Choroid plexus epithelial cell (primary cell): ENCODE measurements around the gene OR6J1.

ENCODE experiments used
- DNase-seq: peaks from one replicate; pipeline ENCODE4 v3.0.0-alpha.2; 2010; ENCODE audit warnings: low read depth
- H3K4me3 ChIP-seq: 2 replicates; pipeline ENCODE4 v1.5.1; 2011; ENCODE audit warnings: low read depth, mild to moderate bottlenecking, control low read depth, low read length, moderate library complexity
- TF ChIP-seq, protein P1 (sequence below): conservative IDR thresholded peaks from 2 replicates; pipeline ENCODE4 v1.5.1; 2011; ENCODE audit warnings: low read depth, mild to moderate bottlenecking, control low read depth, inconsistent platforms, low read length, moderate library complexity

OR6J1 gene

DNA sequence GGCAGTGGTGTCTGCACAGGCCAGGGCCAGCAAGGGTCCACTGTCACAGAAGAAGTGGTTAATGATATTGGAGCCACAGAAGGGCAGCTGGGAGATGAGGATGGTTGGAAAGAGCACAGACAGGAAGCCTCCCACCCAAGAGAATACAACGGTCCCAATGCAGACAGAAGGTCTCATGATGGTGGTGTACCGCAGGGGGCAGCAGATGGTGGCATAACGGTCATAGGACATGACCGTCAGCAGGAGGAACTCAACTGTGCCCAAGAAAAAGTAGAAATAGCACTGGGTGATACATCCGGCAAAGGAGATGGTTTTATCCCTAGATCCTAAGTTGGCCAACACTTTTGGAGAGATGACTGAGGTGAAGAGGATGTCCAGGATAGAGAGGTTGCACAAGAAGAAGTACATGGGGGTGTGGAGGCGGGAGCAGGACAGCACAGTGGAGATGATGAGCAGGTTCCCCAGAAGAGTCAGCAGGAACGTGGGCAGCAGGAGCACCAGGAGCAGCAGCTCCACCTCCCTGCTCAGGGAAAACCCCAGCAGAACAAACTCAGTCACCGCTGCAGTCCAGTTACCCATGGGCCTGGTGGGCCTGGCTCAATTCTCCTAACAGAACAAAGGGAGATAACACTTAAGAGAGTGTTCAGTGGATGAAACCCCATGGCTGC, 9.8 kb downstream of the OR6J1 start:
- TF ChIP-seq, protein P1, sequence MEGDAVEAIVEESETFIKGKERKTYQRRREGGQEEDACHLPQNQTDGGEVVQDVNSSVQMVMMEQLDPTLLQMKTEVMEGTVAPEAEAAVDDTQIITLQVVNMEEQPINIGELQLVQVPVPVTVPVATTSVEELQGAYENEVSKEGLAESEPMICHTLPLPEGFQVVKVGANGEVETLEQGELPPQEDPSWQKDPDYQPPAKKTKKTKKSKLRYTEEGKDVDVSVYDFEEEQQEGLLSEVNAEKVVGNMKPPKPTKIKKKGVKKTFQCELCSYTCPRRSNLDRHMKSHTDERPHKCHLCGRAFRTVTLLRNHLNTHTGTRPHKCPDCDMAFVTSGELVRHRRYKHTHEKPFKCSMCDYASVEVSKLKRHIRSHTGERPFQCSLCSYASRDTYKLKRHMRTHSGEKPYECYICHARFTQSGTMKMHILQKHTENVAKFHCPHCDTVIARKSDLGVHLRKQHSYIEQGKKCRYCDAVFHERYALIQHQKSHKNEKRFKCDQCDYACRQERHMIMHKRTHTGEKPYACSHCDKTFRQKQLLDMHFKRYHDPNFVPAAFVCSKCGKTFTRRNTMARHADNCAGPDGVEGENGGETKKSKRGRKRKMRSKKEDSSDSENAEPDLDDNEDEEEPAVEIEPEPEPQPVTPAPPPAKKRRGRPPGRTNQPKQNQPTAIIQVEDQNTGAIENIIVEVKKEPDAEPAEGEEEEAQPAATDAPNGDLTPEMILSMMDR: no peak
- no peak for DNase-seq
- H3K4me3 ChIP-seq: no peak overlapping the region

DNA sequence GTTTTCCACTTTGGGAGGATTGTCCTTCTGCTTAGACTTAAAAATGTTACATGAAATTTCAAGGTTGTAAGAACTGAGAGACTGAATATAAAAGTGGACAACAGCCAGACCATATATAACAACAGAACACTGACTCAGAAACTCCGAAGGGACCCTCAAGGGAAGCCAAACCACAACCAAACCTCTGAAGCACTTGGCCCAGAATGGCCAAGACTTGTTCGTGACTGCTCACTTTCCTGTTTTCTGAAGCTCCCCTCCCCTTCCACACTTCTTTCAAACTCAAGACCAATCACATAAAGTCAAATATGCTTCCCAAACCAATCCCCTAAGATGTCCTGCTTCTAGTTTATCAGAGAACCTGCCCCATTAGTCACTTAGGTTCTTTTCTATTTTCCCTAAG, 13.7 kb downstream of the OR6J1 start:
- TF ChIP-seq, protein P1: no peak
- H3K4me3 ChIP-seq: no peak overlapping the region
- peak; percentile 90 for DNase-seq

DNA sequence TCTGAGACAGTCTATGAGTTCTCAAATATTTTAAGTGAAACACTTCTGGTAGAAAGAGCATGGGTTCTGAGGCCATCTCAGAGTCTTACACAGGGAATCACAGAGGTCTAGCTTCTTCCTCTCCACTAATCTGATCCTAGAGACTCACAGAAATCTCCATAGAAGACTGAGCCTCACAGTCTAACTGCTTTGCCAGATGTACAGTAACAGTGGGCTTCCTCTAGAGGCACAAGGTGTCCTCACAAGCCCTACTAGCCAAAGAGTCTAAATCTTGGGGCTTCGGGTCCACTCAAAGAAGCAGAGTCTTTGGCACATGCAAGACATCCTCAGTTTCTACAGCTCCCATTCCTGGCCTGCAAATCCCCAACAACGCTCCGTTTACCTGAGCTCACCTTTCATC, 14.1 kb downstream of the OR6J1 start:
- TF ChIP-seq, protein P1: peak; percentile 4

DNA sequence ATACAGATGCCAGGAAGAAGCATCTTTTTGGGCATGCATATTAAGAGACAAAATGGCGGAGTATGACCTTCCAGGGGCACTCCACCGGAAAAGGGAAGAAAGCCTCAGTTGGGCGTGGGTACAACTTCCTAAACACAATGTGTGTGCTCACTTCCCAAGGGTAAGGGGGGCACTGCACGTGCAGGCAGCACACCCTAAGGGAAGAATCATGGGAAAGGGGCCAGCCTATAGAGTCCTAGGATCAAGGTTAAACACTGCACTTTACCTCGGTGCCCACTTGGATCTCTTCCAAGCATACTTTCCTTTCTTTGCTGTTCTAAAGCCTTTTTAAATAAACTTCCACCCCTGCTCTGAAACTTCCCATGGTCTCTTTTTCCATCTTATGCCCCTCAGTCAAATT, 14.8 kb downstream of the OR6J1 start:
- no peak overlapping the region for H3K4me3 ChIP-seq
- DNase-seq: no peak
- TF ChIP-seq, protein P1: no peak

More for the DNA sequence above, 14.1 kb downstream of the OR6J1 start:
- no peak for DNase-seq
- H3K4me3 ChIP-seq: no peak overlapping the region

DNA sequence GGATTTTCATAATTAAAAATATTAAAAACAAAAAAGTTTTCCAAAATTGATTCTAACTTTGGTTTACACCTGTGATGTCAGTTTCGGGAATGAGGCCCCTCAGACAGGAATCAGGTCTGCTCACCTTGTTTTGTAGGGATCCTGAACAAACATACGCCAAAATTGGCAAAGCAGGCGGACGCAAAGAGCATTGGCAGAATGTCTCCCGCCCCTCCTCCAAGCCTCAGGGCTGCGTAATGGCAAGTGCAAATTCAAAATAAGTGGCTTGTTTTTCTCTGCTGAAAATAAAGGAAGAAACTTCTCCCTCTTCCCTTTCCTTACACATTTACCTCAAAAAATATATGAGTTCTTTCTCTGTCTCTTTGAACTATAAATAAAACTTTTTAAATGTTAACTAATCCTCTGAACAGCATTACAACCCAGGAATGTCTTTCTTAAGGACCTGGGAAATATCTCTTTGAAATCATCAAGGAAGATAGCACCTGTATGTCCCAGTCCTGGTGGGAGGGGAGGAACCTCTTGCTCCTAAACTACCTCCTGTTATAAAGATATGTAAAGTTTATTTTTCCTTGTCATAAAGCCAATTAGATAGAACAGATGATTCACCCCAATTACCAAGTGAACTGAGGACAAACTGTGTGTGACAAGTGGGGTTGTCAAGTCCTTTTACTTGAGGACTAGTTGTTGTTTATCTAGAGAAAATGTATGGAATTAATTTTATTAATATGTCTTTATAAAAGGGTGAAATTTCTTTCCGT, 16.5 kb downstream of the OR6J1 start:
- TF ChIP-seq, protein P1: no peak
- DNase-seq: no peak
- no peak overlapping the region for H3K4me3 ChIP-seq

DNA sequence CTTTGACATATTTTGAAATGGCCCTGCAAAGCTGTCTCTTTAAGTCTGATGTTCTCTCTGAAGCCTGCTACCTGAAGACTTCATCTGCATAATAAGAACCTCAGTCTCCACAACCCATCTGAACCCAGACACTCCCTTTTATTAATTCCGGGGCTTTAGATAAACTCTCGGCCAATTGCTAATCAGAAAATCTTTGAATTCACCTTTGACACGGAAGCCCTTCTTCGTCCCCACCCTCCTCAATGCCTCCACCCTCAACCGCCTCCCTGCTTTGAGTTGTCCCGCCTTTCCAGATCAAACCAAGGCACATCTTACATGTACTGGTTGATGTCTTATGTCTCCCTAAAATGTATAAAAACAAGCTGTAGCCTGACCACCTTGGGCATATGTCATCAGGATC, 17.6 kb downstream of the OR6J1 start:
- TF ChIP-seq, protein P1: no peak
- no peak overlapping the region for H3K4me3 ChIP-seq
- DNase-seq: no peak
